GM21529 (cell line): ENCODE measurements around the gene TANC1.
"Not testable (repeated sequence)": the region's sequence is repeated elsewhere in the genome, so short reads cannot be mapped to it uniquely, and the experiment has no call there.

Experiments
- ATAC-seq: cut with Tn5 transposase; IDR thresholded peaks from one replicate; pipeline ENCODE4 v1.9.1; 2021; ENCODE audit not compliant: unreplicated experiment

Gene TANC1

DNA sequence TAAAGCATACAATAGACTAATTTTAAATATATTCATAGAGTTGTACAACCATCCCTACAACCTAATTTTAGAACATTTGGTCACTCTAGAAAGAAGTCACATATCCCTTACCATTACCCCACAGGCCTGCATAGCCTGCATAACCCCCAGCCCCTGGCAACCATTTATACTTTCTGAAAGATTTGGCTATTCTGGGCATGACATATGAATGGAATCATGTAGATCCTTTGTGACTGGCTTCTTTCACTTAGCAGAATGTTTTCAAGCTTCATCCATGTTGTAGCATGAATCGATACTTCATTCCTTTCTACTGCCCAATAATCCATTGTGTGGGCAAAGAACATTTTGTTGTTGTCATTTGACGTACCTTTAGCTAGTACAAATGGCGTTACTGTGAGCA is 166.5 kb downstream of the TANC1 start:
- no peak for ATAC-seq

DNA sequence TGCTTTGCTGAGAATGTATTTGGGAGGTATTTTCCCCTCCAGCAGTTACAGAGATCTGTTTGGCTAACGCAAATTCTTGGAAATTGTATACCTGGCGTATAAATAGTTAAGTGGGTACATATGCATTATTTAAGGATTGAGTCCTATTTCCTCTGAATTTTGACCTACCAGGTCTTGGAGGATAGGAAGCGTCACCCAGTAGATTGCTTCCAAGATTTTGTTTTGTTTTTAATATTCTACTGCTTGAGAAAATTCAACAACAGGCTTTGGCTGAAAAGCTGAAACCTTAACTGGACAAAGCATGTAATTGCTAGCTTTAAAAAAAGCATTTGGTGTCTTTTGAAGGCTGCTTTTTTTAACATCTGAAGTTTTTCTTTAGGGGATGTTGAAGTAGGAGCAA is 168.0 kb downstream of the TANC1 start:
- ATAC-seq: no peak

DNA sequence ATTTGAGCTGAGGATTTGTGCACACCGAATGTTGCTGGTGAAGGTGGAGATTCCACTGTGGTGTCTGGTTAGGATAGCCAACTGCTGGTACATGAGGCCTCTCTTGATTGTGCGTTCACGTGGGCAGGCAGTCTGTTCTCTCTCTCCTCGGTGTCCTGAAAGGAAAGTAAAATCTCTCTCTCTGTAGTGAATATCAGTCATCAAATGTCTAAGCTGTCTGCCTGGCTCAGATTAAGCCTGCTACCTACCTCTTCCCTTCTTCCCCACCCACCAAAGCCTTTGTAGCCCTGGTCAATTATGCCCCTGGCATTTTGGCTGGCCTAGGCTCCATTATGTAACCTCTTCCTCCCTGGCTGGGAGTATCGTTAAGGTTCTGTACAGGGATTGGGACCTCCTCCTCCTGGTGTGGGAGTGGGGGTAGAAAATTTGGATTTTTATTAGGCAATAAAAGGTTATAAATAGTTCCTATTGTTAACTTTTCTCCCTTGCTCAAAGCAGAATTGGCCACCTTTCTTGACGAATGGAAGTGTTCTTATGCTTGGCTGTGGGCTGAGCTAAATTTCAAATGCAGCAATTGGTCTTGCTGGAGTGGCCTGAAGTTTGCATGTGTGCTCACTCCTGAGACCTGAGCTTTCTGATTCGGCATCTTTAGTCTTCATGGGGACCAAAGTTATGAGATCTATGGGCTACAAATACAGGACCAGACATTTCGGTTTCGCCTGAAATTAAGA is 169.2 kb downstream of the TANC1 start:
- ATAC-seq: no peak

DNA sequence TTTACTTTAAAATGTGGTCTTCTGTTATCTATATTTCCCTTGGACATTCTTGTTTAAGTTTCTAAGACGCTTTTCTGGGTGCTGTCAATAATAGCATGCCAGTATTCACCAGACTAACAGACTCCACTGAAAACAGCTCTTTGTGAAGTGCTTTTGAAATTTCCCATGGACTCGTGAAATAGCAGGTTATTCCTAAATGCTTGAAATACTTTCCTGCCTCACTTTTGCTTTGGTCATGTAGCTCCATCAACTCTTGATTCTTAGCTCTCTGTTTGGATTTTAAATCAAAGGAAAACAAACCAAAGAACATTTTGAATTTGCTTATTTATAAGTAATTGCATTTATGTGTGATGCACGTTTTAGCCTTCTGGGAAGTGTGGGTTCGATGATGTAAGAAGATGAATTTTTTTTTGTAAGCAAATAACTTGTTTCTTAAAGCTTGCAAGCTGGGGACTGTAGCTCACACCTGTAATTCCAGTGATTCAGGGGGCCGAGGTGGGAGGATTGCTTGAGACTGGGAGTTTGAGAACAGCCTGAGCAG is 170.3 kb downstream of the TANC1 start:
- no peak for ATAC-seq

DNA sequence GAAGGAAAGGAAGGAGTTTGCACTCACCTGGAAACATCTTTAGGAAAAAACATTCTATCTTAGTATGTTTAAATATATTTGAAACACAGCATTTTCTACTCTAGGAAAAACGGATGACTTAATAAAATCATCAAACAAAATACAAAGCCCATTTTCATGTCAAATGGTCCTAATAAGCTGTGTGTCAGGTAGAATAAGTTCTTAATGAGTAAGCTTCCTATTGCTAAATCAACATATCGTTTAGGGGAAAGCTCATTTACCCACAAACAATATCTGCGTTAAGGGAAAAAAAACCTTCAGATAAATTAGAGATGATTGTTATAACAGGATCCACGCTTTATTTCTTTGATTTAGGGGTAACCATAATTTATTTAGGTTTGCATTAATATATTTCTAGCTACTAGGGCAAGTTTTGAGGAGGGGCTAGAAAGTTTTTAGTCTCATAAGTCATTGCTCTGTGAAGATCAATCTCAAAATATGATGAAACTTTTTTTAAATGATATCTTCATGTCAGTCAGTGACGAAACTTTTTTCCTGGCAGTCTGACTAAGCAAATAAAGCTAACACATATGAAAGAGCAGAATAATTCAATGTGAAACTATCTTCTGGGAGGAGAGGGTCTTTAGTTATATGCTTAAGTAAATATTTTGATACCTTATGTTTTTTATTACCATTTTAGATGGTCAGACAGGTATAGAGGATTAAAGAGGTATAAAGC is 170.9 kb downstream of the TANC1 start:
- ATAC-seq: no peak

DNA sequence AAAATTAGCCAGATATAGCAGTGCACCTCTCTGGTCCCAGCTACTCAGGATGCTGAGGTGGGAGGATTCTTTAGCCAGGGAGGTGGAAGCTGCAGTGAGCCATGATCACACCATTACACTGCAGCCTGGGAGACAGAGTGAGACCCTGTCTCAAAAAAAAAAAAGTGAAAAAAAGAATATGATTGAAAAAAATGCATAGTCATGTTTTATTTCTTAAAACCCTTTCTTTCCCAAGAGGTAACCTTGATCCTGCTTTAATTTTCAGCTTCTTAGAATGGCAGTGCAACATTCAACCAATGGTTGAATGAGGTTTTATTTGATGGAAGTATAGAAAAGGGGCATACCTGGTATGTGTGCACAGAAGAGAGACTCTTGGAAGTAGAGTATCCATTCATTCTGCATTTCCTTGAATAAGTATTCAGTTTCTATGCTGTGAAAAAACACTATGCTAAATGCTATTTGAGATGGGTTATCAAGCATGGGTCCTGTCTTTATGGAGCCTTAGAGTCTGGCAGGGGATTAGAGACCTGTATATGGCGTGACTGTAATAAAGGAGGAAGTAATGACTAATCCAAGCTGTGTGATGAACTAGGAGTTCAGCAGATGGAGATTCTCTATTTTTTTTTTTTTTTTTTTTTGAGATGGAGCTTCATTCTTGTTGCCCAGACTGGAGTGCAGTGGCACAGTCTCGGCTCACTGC is 171.8 kb downstream of the TANC1 start:
- no peak for ATAC-seq

DNA sequence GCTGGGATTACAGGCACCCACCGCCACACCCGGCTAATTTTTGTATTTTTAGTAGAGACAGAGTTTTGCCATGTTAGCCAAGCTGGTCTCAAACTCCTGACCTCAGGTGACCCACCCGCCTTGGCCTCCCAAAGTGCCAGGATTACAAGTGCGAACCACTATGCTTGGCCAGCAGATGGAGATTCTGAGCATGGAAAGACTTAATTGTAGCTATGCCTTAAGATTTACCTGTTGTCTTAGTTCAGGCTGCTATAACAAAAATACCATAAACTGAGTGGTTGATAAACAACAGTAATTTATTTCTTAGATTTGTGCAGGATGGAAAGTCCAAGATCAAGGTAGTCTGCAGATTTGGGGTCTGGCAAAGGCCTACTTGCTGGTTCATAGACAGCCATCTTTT is 172.4 kb downstream of the TANC1 start:
- ATAC-seq: not testable (repeated sequence)

DNA sequence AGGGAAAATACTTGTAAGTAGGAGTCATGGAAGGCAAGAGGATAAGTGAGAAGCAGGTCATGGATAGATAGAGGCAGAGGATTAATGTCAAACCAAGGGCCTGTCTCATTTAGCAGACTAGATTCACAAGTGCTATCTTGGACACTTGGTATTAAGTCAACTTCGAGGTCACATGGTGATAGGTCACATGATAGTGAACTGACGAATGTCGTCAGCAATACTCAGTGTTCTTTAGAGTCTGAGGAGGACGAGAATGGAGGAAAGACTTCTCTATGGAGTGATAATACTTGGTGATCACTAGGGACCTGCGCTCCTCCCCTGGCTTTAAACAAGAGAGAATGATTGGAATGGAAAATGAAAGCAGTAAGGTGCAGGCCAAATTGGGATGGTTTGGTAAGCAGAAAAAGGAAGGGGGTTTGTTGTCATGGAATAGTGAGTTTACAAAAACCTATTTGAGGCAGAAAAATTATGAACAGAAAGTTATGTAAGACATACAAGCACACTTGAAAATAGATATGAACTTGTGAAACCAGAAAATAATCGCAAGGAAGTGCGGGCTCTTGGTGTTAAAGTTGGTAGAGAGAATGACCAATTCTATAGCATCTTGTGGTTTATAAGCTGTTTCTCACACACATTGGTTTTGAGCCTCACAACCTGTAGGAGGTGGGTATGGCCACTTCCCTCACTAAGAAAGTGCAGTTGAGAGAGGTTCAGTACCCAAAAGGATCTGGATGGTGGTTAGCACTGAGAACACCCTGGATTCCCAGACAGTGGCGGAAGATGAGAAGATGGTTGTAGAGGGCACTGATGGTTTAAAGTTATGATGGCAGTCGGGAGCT is 176.6 kb downstream of the TANC1 start:
- no peak for ATAC-seq

DNA sequence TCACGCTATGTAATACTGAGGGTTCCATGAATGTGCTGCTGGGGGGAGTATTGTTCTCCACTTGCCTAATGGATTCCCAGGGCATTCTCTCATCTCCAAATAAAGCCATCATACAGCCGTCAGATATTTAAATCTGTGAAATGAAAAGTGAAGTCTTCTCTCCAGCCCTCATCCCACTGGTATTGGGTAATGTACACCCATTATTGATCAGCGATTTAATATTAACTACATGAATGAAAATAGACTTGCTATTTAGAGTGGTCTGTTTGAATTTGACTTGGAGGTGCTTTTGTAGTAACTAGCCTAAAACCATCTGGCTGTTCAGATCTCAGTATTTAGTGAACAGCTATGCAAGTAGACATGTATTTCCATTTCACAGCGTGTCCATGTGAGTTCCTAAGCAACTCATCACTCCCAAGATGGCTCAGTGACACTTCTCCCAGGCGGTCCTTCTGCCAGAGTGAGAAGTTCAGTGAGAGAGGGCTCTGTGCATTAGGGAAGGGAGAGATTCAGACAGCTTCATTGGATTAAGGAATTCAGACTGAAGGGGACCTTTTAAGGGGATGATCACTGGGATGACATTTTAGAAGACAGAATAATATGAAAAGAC is 177.4 kb downstream of the TANC1 start:
- ATAC-seq: no peak

DNA sequence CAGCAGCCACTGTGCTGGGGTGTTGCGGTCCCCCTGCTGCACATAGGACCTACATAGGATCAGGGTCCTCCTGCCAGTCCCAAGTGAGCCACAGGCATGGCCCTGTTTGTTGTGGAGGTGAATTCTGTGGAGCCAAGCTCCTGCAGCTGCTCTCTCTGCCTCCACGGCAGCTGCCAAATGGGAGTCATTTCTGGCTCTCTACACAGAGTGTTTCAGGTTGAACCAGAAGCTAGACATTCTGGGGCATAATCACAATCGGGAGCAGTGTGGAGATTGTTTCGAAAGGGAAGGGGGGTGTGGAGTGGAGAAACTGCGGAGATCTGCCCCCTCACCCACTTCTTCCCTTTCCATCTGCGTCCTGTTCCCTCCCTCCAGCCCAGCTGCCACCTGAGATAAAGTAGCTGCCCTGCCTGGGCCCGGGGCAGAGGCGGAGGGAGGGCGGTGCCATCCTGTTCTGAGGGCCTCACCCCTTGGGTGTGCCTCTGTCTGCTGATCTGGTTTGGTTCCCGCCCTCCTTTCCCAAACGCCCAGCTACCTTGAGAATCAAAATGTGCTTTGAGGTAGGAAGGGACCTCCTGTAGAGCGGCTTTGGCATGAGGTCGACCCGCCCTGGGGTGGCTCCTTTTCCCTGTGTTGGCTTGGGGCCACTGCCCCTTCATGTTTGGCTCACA is 178.7 kb downstream of the TANC1 start:
- no peak for ATAC-seq

DNA sequence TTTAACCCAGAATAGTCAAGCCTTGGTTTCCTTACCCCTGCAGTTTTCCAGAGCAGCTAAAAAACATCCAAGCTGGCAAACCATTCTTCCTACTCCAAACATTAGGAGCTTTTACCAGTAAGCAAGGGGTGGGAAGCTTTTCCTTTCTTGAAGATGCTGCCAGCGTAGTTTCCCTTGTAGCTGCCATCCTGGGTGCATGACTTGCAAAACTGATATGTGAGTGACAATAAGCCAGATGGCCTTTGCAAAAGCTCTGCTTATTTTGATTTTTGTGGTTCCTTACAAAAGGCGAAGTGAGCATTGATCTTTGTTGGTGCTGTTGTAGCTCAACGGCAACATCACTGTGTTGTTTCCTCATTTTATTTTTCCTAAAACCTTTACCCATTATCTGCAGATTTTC is 179.2 kb downstream of the TANC1 start:
- ATAC-seq: no peak

DNA sequence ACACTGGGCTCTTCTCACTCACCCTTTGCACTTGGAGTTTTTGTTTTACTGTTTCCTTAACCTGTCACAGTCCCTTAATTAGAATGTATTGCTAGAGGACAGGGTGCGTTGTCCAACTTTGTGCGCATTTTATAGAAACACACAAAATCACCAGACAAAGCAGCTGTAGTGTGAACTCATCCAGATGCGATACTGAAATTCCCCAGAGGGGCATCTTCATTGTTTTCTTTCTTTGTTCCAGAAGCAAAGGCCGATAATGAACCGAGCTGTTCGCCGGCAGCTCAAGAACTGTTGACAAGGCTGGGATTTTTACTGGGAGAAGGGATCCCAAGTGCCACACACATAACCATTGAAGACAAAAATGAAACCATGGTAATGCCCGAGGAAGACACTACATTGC is 180.5 kb downstream of the TANC1 start:
- ATAC-seq: no peak

DNA sequence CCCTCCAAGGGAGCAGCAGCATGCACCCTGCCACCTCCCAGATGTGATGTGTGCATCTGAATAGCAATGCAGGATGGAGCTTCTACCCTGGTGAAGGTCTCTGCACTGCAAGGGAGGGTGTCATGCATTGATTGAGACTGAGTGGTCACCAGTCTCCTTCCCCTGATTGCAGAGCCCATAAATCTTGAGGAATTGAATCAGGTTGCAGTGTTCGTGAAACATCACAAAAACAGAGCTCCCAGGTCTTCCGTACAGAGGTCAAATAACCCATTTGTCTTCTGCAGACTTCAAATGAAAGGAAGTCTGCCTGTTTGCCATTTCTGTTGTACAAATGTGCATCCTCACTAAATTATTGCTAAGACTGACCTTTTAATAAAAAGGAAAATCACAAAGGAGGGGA is 181.3 kb downstream of the TANC1 start:
- ATAC-seq: no peak

DNA sequence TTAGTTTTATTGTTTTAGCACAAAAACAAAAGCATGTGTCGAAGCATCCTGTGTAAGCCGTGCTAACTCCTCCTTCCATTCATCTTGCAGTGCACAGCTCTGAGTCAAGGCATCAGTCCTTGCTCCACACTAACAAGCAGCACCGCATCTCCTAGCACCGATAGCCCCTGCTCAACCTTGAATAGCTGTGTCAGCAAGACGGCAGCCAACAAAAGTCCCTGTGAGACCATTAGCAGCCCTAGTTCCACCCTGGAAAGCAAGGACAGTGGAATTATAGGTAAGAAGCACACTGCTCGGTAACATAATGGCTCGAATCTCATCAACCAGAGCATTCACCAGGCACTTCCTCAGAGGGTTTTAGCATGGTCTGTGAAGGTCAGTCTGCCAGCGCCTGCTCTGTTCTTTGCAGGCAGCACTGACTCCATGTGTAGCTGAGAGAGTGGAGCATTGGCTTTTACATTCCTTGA is 181.9 kb downstream of the TANC1 start:
- ATAC-seq: no peak

DNA sequence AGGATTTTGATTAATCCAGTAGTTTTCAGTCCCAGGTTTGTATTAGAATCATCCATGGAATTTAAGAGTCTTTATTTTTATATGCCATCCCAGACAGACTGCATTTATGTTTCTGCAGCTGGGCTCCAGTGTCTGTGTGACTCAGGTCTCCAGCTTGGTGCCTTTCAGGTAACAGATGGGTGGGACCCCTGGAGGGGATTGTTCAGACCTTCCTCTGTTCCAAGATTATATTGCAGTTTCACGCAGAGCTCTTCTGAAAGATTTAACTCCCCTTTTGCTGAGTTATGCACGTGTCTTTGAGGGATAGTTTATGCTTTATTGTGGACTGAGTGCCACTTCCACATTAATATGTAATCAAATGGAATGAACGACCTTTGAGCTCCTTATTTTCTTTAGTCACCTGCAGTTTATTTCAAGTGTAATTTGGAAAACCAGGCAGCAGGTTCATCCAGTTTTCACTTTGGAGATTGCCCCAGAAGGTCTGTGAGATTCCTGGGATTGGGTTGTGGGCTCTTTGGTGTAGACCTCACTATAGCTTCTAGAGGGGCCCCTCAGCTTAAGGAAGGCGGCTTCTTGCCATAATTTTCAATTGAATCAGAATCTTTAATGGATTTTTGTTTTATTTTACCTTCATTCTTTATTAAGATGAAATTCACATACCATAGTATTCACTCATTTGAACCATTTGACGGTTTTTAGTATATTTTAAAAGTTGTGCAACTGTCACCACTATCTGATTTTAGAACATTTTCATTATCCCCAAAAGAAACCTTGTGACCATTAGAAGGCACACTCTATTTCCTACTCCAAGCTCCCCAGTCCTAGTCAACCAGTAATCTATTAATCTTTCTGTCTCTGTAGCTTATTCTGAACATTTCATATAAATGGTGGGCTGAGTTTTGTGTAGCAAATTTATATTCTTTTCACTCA is 183.0 kb downstream of the TANC1 start:
- ATAC-seq: no peak

DNA sequence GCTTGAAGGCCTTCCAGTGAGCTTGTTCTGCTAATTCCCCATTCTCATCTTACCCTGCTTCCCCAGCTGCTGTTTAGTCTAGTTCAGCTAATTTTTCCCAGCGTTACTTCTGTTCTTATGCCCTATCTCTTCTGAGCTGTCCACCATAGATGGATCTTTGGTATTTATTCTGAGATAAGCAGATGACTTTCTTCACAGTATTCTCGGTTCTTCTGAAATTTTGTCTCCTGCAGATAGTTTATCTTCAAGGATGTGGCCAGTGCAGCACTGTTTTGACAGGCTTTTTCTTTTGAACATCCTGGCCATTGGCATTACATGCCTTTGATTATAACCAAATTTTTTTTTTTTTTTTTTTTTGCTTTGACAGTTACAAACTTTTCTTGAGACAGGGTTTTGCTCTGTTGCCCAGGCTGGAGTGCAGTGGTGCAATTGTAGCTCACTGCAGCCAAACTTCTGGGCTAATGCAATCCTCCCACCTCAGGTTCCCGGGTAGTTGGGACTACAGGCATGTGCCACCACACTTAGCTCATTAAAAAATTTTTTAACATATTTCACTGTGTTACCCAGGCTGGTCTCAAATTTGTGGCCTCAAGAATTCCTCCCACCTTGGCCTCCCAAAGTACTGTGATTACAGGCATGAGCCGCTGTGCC is 183.8 kb downstream of the TANC1 start:
- ATAC-seq: no peak

DNA sequence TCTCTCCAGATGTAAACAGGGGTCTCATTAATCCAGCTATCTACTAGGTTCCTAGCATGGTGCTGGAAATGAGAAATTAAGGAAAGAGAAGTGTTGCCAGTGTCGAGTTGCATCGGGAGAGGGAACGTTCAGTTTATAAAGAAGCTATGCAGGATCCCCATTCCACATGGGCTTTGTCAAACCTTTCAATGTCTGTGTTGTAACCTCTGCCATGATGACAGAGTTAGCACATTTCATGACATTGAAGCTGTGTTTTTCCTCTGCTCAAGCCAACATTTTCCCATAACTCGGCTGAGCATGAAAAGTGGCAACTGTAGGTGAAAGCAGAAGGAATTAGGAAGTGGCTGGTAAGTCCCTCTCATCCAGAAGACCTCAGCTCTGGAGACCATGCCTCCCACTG is 184.6 kb downstream of the TANC1 start:
- no peak for ATAC-seq

DNA sequence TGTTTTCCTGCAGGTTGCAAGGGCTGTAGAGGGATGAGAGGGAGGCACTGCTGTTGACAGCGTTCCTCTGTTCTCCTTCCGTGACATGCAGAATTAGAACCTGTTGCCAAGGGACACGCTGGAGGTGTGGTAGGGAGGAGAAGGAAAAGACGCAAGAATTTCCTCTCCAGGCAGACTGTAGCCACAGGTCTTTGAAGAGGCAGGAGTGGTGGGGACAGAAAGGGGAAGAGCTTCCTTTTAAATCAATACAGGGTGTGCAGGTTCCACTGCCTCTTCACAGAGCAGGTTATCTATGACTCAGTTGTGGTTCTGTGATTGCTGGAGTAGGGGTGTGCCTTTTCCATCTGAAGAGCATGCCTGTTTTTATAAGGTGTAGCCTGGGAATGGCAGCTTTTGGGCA is 185.0 kb downstream of the TANC1 start:
- no peak for ATAC-seq
